ENCODE data around the gene TNS2. TPM values are rescaled to one million over a fixed set of nuclear protein-coding genes. Genes with fewer than 3 reads are reported as not detected.

TNS2 gene
- total and polyA plus RNA-seq, 9 of the 15 experiments (the other 6 are each of a cell fraction or from before 2014, with no cell fraction given) = 0.28 to 3.1 (median 1.2) TPM; not detected in 1

GRCh38 chr12:53107122-53107521 lies 57.3 kb downstream of the TNS2 start:
- intact Hi-C loops (cut with micrococcal nuclease) (no loop called here), in situ Hi-C loops (cut with MboI) (no loop called here)
- Histone ChIP-seq H3K36me3 (ENCODE audit: control insufficient read depth, insufficient read depth, low read length) (no peaks in the 10 kb centered on the region), H3K9me3 (replicated peaks; ENCODE audit: control insufficient read depth, insufficient read depth, low read depth, low read length) (no peaks in the 10 kb centered on the region), H3K4me2 (ENCODE audit: insufficient read depth, low read length) (no peak overlapping the region), H2AFZ (ENCODE audit: low read depth, low read length) (peak overlapping the region; percentile 64; the same call in 1 of the 2 replicates), H3K4me3 (no peak overlapping the region), H3K27me3 (ENCODE audit: control insufficient read depth in 2 of 2, insufficient read depth in 2 of 2, low read length in 2 of 2) (no peaks in the 10 kb centered on the region; a peak in 1 of 5 replicates), H4K20me1 (replicated peaks; ENCODE audit: control insufficient read depth, insufficient read depth, low read length) (no peaks in the 10 kb centered on the region), H3K27ac (ENCODE audit: extremely low read depth, low read depth, low read length) (no peak overlapping the region), H3K9ac (ENCODE audit: insufficient read depth in 1 of 2, low read depth in 2 of 2, low read length in 2 of 2) (no peak overlapping the region), H3K9me1 (ENCODE audit: control insufficient read depth, insufficient read depth, low read length) (no peaks in the 10 kb centered on the region), H3K79me2 (ENCODE audit: control insufficient read depth, insufficient read depth, low read length) (no peaks in the 10 kb centered on the region), H3K4me1 (replicated peaks in 1 of 2; ENCODE audit: control insufficient read depth in 2 of 2, insufficient read depth in 2 of 2, low read length in 2 of 2) (peaks cover 14 to 23% of the 10 kb centered on the region in 2 experiments)
- ChIA-PET POLR2A (interaction anchor here (0.9 kb wide), 1 partner anchor 13 kb away, joined by 3 read pairs; no protein-coding TSS in a partner anchor), CTCF (ENCODE audit: low intra/inter-chr PET ratio) (no interaction called here)
- no peak for TF ChIP-seq SETDB1 (IDR thresholded peaks at IDR 0.05; ENCODE audit: low read length)
- TF ChIP-seq TRIM28 (IDR thresholded peaks at IDR 0.05) = no peak
- TF ChIP-seq AFF1 (IDR thresholded peaks at IDR 0.05; ENCODE audit: low read depth in 1 of 2, partially characterized antibody in 2 of 2) = no peak
- TF ChIP-seq E2F1 (CRISPR knock-in tag; IDR thresholded peaks at IDR 0.05) = no peak
- no peak for TF ChIP-seq COPS2 (conservative IDR thresholded peaks at IDR 0.05)
- TF ChIP-seq MTA1 (IDR thresholded peaks at IDR 0.05; ENCODE audit: borderline replicate concordance) = no peak
- TF ChIP-seq TCFL5 (CRISPR knock-in tag; conservative IDR thresholded peaks at IDR 0.05) = no peak
- no peak for TF ChIP-seq HCFC1 (IDR thresholded peaks at IDR 0.05; ENCODE audit: low read depth, low read length)
- no peak for TF ChIP-seq ZNF280A (IDR thresholded peaks at IDR 0.05; ENCODE audit: low read depth, partially characterized antibody)
- no peak for TF ChIP-seq MTF1 (CRISPR knock-in tag; IDR thresholded peaks at IDR 0.05; ENCODE audit: borderline replicate concordance)
- TF ChIP-seq SIRT6 (IDR thresholded peaks at IDR 0.05; ENCODE audit: low read depth, low read length) = no peak
- TF ChIP-seq ZBTB9 (CRISPR knock-in tag; IDR thresholded peaks at IDR 0.05) = no peak
- WGBS (ENCODE audit: insufficient coverage, low coverage, missing lambda C conversion rate) = 29% methylated on average over 7 of the region's 7 CpGs
- ATAC-seq = no peak
- FAIRE-seq = no peak
- DNase-seq (ENCODE audit: extremely low read depth in 1 of 4, low spot score in 3 of 4) = peak in 1 of 4 experiments; percentile 2
- no TSS peak for BruUV-seq (replicated peaks)
